GM12865 (cell line): ENCODE measurements around the gene OTUD1.

Experiments
- DNase-seq: peaks from one replicate; pipeline ENCODE4 v3.0.0; 2010; ENCODE audit warnings: low read depth
- H3K4me3 ChIP-seq: 2 replicates; pipeline ENCODE4 v1.5.1; 2011; ENCODE audit warnings: mild to moderate bottlenecking, low read depth, low read length, control low read depth
- TF ChIP-seq, protein P1 (sequence below): IDR thresholded peaks from 2 replicates; pipeline ENCODE4 v1.5.1; 2011; ENCODE audit warnings: low read length, control low read depth, low read depth, inconsistent platforms; ENCODE audit not compliant: insufficient read depth; ENCODE audit errors: missing control alignments

Gene OTUD1

DNA sequence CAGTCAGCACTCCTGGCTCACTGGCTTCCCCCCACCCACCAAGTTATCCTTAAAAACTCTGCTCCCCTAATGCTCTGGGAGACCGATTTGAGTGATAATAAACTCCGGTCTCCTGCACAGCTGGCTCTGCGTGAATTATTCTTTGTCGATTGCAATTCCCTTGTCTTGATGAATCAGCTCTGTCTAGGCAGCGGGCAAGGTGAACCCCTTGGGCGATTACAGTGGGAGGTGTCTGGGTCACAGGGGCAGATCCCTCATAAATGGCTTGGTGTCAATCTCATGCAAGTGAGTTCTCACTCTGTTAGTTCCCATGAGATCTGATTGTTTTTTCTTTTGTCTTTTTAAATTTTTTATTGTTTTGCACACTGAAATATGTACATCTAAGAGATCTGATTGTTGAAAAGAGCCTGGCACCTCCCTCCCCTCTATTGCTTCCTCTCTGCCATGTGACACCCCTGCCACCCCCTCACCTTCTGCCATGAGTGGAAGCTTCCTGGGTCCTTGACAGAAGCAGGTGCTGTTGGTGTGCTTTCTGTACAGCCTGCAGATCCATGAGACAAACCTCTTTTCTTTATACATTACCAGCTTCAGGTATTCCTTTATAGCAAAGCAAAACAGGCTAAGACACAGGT is 20.5 kb downstream of the OTUD1 start:
- no peak overlapping the region for H3K4me3 ChIP-seq
- TF ChIP-seq, protein P1, sequence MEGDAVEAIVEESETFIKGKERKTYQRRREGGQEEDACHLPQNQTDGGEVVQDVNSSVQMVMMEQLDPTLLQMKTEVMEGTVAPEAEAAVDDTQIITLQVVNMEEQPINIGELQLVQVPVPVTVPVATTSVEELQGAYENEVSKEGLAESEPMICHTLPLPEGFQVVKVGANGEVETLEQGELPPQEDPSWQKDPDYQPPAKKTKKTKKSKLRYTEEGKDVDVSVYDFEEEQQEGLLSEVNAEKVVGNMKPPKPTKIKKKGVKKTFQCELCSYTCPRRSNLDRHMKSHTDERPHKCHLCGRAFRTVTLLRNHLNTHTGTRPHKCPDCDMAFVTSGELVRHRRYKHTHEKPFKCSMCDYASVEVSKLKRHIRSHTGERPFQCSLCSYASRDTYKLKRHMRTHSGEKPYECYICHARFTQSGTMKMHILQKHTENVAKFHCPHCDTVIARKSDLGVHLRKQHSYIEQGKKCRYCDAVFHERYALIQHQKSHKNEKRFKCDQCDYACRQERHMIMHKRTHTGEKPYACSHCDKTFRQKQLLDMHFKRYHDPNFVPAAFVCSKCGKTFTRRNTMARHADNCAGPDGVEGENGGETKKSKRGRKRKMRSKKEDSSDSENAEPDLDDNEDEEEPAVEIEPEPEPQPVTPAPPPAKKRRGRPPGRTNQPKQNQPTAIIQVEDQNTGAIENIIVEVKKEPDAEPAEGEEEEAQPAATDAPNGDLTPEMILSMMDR = no peak
- no peak for DNase-seq

DNA sequence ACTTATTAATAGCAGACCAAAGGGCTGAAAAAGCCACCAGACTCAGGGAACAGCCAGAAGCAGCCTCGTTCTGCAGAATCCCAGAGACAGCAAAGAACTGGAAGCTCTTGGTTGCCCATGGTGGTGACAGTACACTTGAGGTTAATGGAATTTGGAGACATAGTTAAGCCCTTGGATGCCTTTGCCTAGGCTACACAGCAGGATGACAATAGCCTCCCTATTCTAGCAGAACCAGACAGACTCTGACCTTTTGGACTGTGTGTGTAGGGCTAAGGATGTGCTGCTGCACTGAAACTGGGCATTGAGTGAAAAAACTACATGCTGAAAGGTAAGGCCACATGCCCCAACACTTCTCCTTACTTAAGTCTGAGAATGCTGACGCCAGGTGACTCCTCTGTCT is 22.7 kb downstream of the OTUD1 start:
- TF ChIP-seq, protein P1 = no peak
- no peak overlapping the region for H3K4me3 ChIP-seq
- DNase-seq = no peak

DNA sequence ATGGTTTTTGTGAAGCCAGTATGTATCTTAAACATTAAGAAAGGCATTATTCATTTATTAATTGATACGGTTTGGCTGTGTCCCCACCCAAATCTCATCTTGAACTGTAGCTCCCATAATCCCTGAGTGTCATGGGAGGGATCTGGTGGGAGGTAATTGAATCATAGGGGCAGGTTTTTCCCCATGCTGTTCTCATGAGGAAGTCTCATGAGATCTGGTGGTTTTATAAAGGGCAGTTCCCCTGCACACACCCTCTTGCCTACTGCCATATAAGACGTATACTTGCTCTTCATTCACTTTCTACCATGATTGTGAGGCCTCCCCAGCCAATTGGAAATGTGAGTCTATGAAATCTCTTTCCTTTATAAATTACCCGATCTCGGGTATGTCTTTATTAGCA is 28.1 kb downstream of the OTUD1 start:
- TF ChIP-seq, protein P1 = no peak
- H3K4me3 ChIP-seq = no peak overlapping the region
- DNase-seq = no peak

DNA sequence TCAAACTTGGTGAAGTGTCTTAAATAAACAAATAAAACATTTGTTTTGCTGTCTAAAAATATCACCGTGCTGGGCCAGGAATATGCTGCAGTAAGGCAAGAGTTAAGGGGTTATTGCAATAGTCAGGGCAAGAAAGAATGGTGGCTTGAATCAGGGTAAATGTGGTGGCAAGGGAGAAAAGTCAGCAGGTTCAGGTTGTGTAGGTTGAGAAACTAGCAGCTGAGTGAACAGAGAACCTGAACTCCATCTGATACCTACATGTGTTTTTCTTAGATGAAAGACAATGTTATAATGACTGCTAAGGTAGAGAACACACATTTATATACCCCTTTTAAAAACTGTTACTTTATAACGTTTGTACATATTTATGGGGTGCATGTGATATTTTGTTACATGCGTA is 28.7 kb downstream of the OTUD1 start:
- no peak for DNase-seq
- TF ChIP-seq, protein P1 = no peak
- no peak overlapping the region for H3K4me3 ChIP-seq

DNA sequence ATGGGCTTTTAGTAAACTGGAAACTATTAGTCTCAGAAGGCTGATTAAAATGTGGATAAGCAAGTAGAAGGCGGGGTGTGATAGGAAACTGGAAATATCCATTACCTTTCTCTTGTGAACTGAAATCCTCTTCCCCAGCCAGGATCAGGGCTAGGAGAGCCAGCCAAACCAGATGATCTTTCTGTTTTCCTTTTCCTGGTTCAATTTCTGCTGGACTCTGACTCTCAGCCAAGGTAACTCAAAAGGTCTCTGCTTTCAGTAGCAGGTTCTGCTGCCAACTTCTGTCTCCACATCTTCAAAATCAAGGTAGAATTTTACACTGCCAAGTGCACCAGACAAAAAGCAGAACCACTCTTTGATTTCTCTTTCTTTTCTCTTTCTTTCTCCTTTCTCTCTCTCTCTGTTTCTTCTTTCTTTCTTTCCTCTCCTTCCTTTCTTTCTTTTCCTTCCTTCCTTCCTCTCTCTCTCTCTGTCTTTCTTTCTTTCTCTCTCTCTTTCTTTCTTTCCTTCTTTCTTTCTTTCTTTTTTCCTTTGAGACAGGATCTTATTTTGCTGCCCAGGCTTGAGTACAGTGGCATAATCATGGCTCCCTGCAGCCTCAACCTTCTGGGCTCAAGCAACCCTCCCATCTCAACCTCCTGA is 30.8 kb downstream of the OTUD1 start:
- DNase-seq = no peak
- TF ChIP-seq, protein P1 = no peak
- H3K4me3 ChIP-seq = no peak overlapping the region

DNA sequence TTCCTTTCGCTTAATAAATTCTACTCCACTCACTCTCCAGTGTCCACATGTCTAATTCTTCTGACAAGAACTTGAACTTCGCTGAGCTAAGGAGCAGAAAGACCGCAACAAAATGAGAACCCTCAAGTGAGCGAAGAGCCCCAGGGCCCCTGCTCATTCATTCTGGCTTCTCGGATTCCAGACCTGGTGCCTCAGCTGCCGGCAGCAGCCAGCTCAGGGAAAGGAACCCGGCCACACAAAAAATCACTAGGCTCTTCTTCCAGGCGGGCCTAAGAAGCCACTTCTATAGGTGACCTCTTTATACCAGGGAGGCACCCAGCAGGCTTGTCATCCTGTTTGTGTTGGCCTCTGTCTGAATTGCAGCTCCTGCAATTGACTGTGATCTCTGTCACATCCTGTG is 33.3 kb downstream of the OTUD1 start:
- TF ChIP-seq, protein P1 = no peak
- no peak overlapping the region for H3K4me3 ChIP-seq
- no peak for DNase-seq

DNA sequence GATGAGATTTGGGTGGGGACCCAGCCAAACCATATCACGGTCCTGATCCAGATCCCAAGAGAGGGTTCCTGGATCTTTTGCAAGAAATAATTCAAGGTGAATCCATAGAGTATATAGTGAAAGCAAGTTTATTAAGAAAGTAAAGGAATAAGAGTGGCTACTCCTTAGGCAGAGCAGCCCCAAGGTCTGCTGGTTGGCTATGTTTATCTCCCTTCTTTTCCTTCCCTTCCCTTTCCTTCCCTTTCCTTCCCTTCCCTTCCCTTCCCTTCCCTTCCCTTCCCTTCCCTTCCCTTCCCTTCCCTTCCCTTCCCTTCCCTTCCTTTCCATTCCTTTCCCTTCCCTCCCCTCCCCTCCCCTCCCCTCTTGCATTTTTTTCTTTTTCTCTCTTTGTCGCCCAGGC is 35.2 kb downstream of the OTUD1 start:
- no peak overlapping the region for H3K4me3 ChIP-seq
- no peak for DNase-seq
- TF ChIP-seq, protein P1 = no peak
